ENCODE data around the gene DNAJA4. TPM values are rescaled to one million over a fixed set of nuclear protein-coding genes. Genes with fewer than 3 reads are reported as not detected.

DNAJA4 gene
- 2.1 and 2.2 TPM in 2 replicates for total RNA-seq

- Histone ChIP-seq H4K20me1 (ENCODE audit: insufficient read depth, low read length) (no peaks in the 10 kb centered on the region), H3K79me2 (ENCODE audit: insufficient read depth, low read length) (no peaks in the 10 kb centered on the region), H3K27ac (ENCODE audit: low read depth, low read length) (no peak within 1 kb of the TSS), H3K27me3 (ENCODE audit: insufficient read depth, low read length) (no peaks in the 10 kb centered on the region), H3K4me3 (ENCODE audit: insufficient read depth, low read length) (peak within 1 kb of the TSS; percentile 74), H3K36me3 (ENCODE audit: insufficient read depth, low read length) (no peaks in the 10 kb centered on the region), H3K4me2 (ENCODE audit: insufficient read depth, low read length) (peak within 1 kb of the TSS; percentile 87), H3K4me1 (ENCODE audit: insufficient read depth, low read length) (peaks cover 10% of the 10 kb centered on the region), H3K9me3 (ENCODE audit: low read depth, low read length) (no peaks in the 10 kb centered on the region), H2AFZ (ENCODE audit: low read length) (peak within 1 kb of the TSS; percentile 84)
- TF ChIP-seq, protein P1, sequence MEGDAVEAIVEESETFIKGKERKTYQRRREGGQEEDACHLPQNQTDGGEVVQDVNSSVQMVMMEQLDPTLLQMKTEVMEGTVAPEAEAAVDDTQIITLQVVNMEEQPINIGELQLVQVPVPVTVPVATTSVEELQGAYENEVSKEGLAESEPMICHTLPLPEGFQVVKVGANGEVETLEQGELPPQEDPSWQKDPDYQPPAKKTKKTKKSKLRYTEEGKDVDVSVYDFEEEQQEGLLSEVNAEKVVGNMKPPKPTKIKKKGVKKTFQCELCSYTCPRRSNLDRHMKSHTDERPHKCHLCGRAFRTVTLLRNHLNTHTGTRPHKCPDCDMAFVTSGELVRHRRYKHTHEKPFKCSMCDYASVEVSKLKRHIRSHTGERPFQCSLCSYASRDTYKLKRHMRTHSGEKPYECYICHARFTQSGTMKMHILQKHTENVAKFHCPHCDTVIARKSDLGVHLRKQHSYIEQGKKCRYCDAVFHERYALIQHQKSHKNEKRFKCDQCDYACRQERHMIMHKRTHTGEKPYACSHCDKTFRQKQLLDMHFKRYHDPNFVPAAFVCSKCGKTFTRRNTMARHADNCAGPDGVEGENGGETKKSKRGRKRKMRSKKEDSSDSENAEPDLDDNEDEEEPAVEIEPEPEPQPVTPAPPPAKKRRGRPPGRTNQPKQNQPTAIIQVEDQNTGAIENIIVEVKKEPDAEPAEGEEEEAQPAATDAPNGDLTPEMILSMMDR (IDR thresholded peaks at IDR 0.05; ENCODE audit: extremely low read depth, low read depth, low read length), result no peak
- peak; percentile 95 for DNase-seq (ENCODE audit: insufficient read length, low spot score, missing footprints)
Measured at GRCh38 chr15:78264304-78265136, at the start of gene DNAJA4. Gene DNAJA4 (plus strand): TSS chr15:78264562. CDS start chr15:78264764, 202 bp downstream.

GRCh38 chr15:78216276-78217104 is 47.9 kb upstream of the DNAJA4 start:
- no peak overlapping the region for H2AFZ ChIP-seq (ENCODE audit: low read length)
- H3K27me3 ChIP-seq (ENCODE audit: insufficient read depth, low read length), result peaks cover 10% of the 10 kb centered on the region
- no peaks in the 10 kb centered on the region for H3K9me3 ChIP-seq (ENCODE audit: low read depth, low read length)
- H3K4me2 ChIP-seq (ENCODE audit: insufficient read depth, low read length), result no peak overlapping the region
- H3K27ac ChIP-seq (ENCODE audit: low read depth, low read length), result no peak overlapping the region
- H3K4me3 ChIP-seq (ENCODE audit: insufficient read depth, low read length), result no peak overlapping the region
- no peak for DNase-seq (ENCODE audit: insufficient read length, low spot score, missing footprints)
- no peaks in the 10 kb centered on the region for H4K20me1 ChIP-seq (ENCODE audit: insufficient read depth, low read length)
- peaks cover 20% of the 10 kb centered on the region for H3K4me1 ChIP-seq (ENCODE audit: insufficient read depth, low read length)
- H3K79me2 ChIP-seq (ENCODE audit: insufficient read depth, low read length), result no peaks in the 10 kb centered on the region
- H3K36me3 ChIP-seq (ENCODE audit: insufficient read depth, low read length), result no peaks in the 10 kb centered on the region
- TF ChIP-seq, protein P1 (IDR thresholded peaks at IDR 0.05; ENCODE audit: extremely low read depth, low read depth, low read length), result no peak

GRCh38 chr15:78220713-78221112 is 43.6 kb upstream of the DNAJA4 start:
- Histone ChIP-seq H3K4me3 (ENCODE audit: insufficient read depth, low read length) (no peak overlapping the region), H4K20me1 (ENCODE audit: insufficient read depth, low read length) (no peaks in the 10 kb centered on the region), H3K36me3 (ENCODE audit: insufficient read depth, low read length) (no peaks in the 10 kb centered on the region), H3K4me2 (ENCODE audit: insufficient read depth, low read length) (no peak overlapping the region), H3K4me1 (ENCODE audit: insufficient read depth, low read length) (peaks cover 8% of the 10 kb centered on the region), H3K79me2 (ENCODE audit: insufficient read depth, low read length) (no peaks in the 10 kb centered on the region), H3K9me3 (ENCODE audit: low read depth, low read length) (no peaks in the 10 kb centered on the region), H3K27ac (ENCODE audit: low read depth, low read length) (no peak overlapping the region), H2AFZ (ENCODE audit: low read length) (no peak overlapping the region), H3K27me3 (ENCODE audit: insufficient read depth, low read length) (peaks cover 9% of the 10 kb centered on the region)
- TF ChIP-seq, protein P1 (IDR thresholded peaks at IDR 0.05; ENCODE audit: extremely low read depth, low read depth, low read length), result no peak
- no peak for DNase-seq (ENCODE audit: insufficient read length, low spot score, missing footprints)

Measured in osteoblast (primary cell).